ENCODE measurements around the gene NPR3. TPM values are rescaled to one million over a fixed set of nuclear protein-coding genes. Genes with fewer than 3 reads are reported as not detected.

NPR3 gene
- total RNA-seq, 1 experiment from 2014 or later = not detected

DNA sequence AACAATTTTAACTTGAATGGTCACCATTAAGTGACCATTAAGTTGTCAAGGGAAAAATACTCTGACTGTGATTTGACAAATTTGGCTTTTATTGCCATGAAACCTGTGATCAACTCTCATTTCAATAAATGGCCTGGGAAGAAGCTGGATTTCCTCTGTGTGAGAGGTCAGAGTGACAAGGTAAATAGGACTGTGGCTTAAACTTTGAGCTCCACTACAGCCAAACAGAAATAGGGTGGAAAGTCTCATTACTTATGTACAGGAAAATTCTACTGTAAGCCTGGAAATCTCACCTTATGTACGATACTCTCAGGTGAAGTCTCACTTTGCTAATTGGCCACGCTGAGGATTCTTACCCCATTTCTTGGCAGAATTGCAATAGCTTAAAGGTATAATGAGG, 67.3 kb downstream of the NPR3 start:
- Histone ChIP-seq H4K8ac (replicated peaks; ENCODE audit: insufficient read length, low read depth, low read length) (no peak overlapping the region), H3K9ac (ENCODE audit: extremely low read depth, insufficient read length, low read length) (no peak overlapping the region), H2BK120ac (ENCODE audit: low read depth, low read length, poor library complexity, severe bottlenecking) (no peak overlapping the region), H3K9me3 (ENCODE audit: control insufficient read depth, low read depth, low read length) (no peaks in the 10 kb centered on the region), H3K27ac (ENCODE audit: insufficient read length, low read depth, low read length) (no peak overlapping the region), H4K20me1 (ENCODE audit: control insufficient read depth, insufficient read depth, insufficient read length) (no peaks in the 10 kb centered on the region), H2BK15ac (ENCODE audit: low read depth, low read length) (no peak overlapping the region), H3K79me2 (ENCODE audit: insufficient read depth, low read length) (no peaks in the 10 kb centered on the region), H3K4me2 (ENCODE audit: insufficient read depth, insufficient read length, low read length) (no peak overlapping the region), H2BK12ac (ENCODE audit: insufficient read length, low read depth, low read length) (no peak overlapping the region), H4K91ac (ENCODE audit: insufficient read length, low read depth, low read length) (no peak overlapping the region), H2BK20ac (ENCODE audit: low read depth, low read length, poor library complexity, severe bottlenecking) (no peak overlapping the region), H2AK5ac (ENCODE audit: insufficient read length, low read length) (no peak overlapping the region), H3K4ac (ENCODE audit: low read depth, low read length) (no peak overlapping the region), H3T11ph (ENCODE audit: low read length) (no peak overlapping the region), H3K56ac (ENCODE audit: insufficient read length, low read depth, low read length) (no peak overlapping the region), H3K23me2 (ENCODE audit: insufficient read length, low read depth, low read length, poor library complexity, severe bottlenecking) (no peaks in the 10 kb centered on the region), H3K14ac (ENCODE audit: insufficient read depth, low read length) (no peak overlapping the region), H3K18ac (ENCODE audit: insufficient read length, low read depth, low read length) (no peak overlapping the region), H2BK5ac (ENCODE audit: insufficient read length, low read length) (no peak overlapping the region), H3K79me1 (ENCODE audit: insufficient read depth, low read depth, low read length, poor library complexity, severe bottlenecking) (no peaks in the 10 kb centered on the region), H2AFZ (ENCODE audit: low read length) (no peak overlapping the region), H4K5ac (ENCODE audit: insufficient read length, low read depth, low read length) (no peak overlapping the region), H3K27me3 (ENCODE audit: insufficient read depth, low read length) (no peaks in the 10 kb centered on the region), H3K23ac (ENCODE audit: insufficient read length, low read depth, low read length) (no peak overlapping the region), H3K4me1 (ENCODE audit: insufficient read depth, low read length) (no peaks in the 10 kb centered on the region)
- Mint-ChIP-seq H3K4me1 (no peaks in the 10 kb centered on the region), H3K36me3 (ENCODE audit: insufficient read depth in 1 of 3, low read depth in 3 of 3) (no peaks in the 10 kb centered on the region), H3K9me3 (no peaks in the 10 kb centered on the region; a peak in 1 of 5 replicates), H3K4me3 (no peak overlapping the region), H3K27ac (no peak overlapping the region), H3K27me3 (ENCODE audit: low read depth) (peaks cover 4% of the 10 kb centered on the region)
- DNase-seq = no peak
- no CpG with 5 or more reads among the region's 2 CpGs for WGBS (ENCODE audit: extremely low coverage, insufficient read length, low lambda C conversion rate)
- TF ChIP-seq, protein P1, sequence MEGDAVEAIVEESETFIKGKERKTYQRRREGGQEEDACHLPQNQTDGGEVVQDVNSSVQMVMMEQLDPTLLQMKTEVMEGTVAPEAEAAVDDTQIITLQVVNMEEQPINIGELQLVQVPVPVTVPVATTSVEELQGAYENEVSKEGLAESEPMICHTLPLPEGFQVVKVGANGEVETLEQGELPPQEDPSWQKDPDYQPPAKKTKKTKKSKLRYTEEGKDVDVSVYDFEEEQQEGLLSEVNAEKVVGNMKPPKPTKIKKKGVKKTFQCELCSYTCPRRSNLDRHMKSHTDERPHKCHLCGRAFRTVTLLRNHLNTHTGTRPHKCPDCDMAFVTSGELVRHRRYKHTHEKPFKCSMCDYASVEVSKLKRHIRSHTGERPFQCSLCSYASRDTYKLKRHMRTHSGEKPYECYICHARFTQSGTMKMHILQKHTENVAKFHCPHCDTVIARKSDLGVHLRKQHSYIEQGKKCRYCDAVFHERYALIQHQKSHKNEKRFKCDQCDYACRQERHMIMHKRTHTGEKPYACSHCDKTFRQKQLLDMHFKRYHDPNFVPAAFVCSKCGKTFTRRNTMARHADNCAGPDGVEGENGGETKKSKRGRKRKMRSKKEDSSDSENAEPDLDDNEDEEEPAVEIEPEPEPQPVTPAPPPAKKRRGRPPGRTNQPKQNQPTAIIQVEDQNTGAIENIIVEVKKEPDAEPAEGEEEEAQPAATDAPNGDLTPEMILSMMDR (conservative IDR thresholded peaks at IDR 0.05) = no peak

Measured in H9 (cell line).